ENCODE data around the gene BRD3OS. TPM values are rescaled to one million over a fixed set of nuclear protein-coding genes. Genes with fewer than 3 reads are reported as not detected.

The BRD3OS gene
- total RNA-seq, 1 experiment from 2014 or later, result 16.2 TPM

GRCh38 chr9:133991214-133991921 lies 33.9 kb upstream of the BRD3OS start:
- no peaks in the 10 kb centered on the region for H3K9me3 Mint-ChIP-seq
- no peaks in the 10 kb centered on the region for H3K36me3 Mint-ChIP-seq
- ChIA-PET POLR2A (interaction anchor here (0.6 kb wide), 2 partner anchors 29 to 35 kb away, joined by 3 to 4 read pairs; no protein-coding TSS in a partner anchor), CTCF (interaction anchor here (0.7 to 2.0 kb wide), 5 partner anchors 30 to 249 kb away, joined by 3 to 17 read pairs (median 4); no protein-coding TSS in a partner anchor)
- peaks cover 32% of the 10 kb centered on the region for H3K4me1 Mint-ChIP-seq
- no peaks in the 10 kb centered on the region for H3K27me3 Mint-ChIP-seq (ENCODE audit: low read depth)
- DNase-seq (ENCODE audit: low spot score), result peak; percentile 31
- ATAC-seq, result no peak
- H3K27ac Mint-ChIP-seq, result no peak overlapping the region
- peak overlapping the region; percentile 74 for H3K4me3 Mint-ChIP-seq
- TF ChIP-seq JUN (CRISPR knock-in tag; IDR thresholded peaks at IDR 0.05) (no peak), E2F1 (CRISPR knock-in tag; IDR thresholded peaks at IDR 0.05) (no peak), FOXP1 (CRISPR knock-in tag; IDR thresholded peaks at IDR 0.05; ENCODE audit: borderline replicate concordance) (0 out of 2 replicates have a peak, but pooled peaks have one; percentile 0), RELA (CRISPR knock-in tag; IDR thresholded peaks at IDR 0.05; ENCODE audit: borderline replicate concordance) (no peak), MLX (CRISPR knock-in tag; IDR thresholded peaks at IDR 0.05) (no peak), SOX15 (CRISPR knock-in tag; IDR thresholded peaks at IDR 0.05) (no peak), IRF2 (CRISPR knock-in tag; IDR thresholded peaks at IDR 0.05; ENCODE audit: borderline replicate concordance, low read depth) (no peak), MAX (CRISPR knock-in tag; IDR thresholded peaks at IDR 0.05) (peak; percentile 30; the same call in 1 of the 2 replicates), HMGA2 (CRISPR knock-in tag; IDR thresholded peaks at IDR 0.05) (no peak), ZBTB21 (CRISPR knock-in tag; IDR thresholded peaks at IDR 0.05; ENCODE audit: borderline replicate concordance) (no peak), ZBTB43 (CRISPR knock-in tag; IDR thresholded peaks at IDR 0.05) (no peak), ERG (CRISPR knock-in tag; IDR thresholded peaks at IDR 0.05) (no peak), OVOL2 (CRISPR knock-in tag; IDR thresholded peaks at IDR 0.05; ENCODE audit: borderline replicate concordance) (no peak), IRF1 (CRISPR knock-in tag; IDR thresholded peaks at IDR 0.05) (no peak), ATF3 (CRISPR knock-in tag; conservative IDR thresholded peaks at IDR 0.05) (no peak), USF2 (CRISPR knock-in tag; IDR thresholded peaks at IDR 0.05) (no peak), ETV6 (CRISPR knock-in tag; IDR thresholded peaks at IDR 0.05) (no peak), AFF4 (CRISPR knock-in tag; IDR thresholded peaks at IDR 0.05; ENCODE audit: borderline replicate concordance) (no peak), PRRX2 (CRISPR knock-in tag; IDR thresholded peaks at IDR 0.05) (no peak), ZSCAN18 (CRISPR knock-in tag; IDR thresholded peaks at IDR 0.05) (no peak), SMAD4 (CRISPR knock-in tag; IDR thresholded peaks at IDR 0.05) (no peak), PREB (CRISPR knock-in tag; IDR thresholded peaks at IDR 0.05; ENCODE audit: borderline replicate concordance) (no peak), RORB (CRISPR knock-in tag; IDR thresholded peaks at IDR 0.05) (no peak), CBFB (CRISPR knock-in tag; IDR thresholded peaks at IDR 0.05; ENCODE audit: low read depth) (no peak)

All from WTC11 (cell line).